PC-3 (cell line): ENCODE data around the gene IL1RN. TPM values are rescaled to one million over a fixed set of nuclear protein-coding genes. Genes with fewer than 3 reads are reported as not detected.

ENCODE experiments used
- ATAC-seq: fragments of 200-7000 bp; cut with Tn5 transposase; 2 replicates; pipeline ENCODE4 v1.9.1; 2020; ENCODE audit warnings: mild to moderate bottlenecking, moderate library complexity
- Bru-seq: library from RNA; stranded (reverse); fragments of 400-500 nt; gene quantifications from one replicate; lab custom pipeline; 2021; lab: Mats Ljungman, UMichigan
- BruChase-seq, 2 experiments: library from RNA; stranded (reverse); fragments of 400-500 nt; gene quantifications; one replicate each; lab custom pipeline; 2021; lab: Mats Ljungman, UMichigan
- BruUV-seq: library from RNA; stranded (reverse); fragments of 400-500 nt; replicated peaks from 2 replicates; lab custom pipeline; 2021; lab: Mats Ljungman, UMichigan
- CTCF ChIA-PET: fragments of 300-600 bp; sonication (Branson Sonifier 250); formaldehyde crosslinking; loops from one replicate; lab custom pipeline; 2022; ENCODE audit warnings: antibody characterized with exemption; lab: Charles Lee
- POLR2A ChIA-PET: fragments of 300-600 bp; sonication (Branson Sonifier 250); formaldehyde crosslinking; loops from one replicate; lab custom pipeline; 2022; ENCODE audit warnings: antibody characterized with exemption; ENCODE audit not compliant: unreplicated experiment; lab: Charles Lee
- DNase-seq: peaks from one replicate; pipeline ENCODE4 v3.0.0-alpha.2; 2015
- H2AFZ ChIP-seq: fragments of 300-600 bp; sonication (generic); 2 replicates; pipeline ENCODE4 v1.6.0; 2016; ENCODE audit warnings: antibody characterized with exemption, low read length
- H3F3A ChIP-seq: fragments of 300-600 bp; sonication (generic); one replicate; pipeline ENCODE4 v1.6.0; 2017; ENCODE audit warnings: antibody characterized with exemption, low read length, control low read depth, mild to moderate bottlenecking; ENCODE audit not compliant: unreplicated experiment
- H3K27ac ChIP-seq: fragments of 300-600 bp; sonication (generic); 2 replicates; pipeline ENCODE4 v1.5.1; 2016; ENCODE audit warnings: mild to moderate bottlenecking, low read length
- H3K27me3 ChIP-seq: fragments of 300-600 bp; sonication (generic); 2 replicates; pipeline ENCODE4 v1.6.1; 2016; ENCODE audit warnings: low read length, mixed read lengths
- H3K36me3 ChIP-seq: fragments of 300-600 bp; sonication (generic); 2 replicates; pipeline ENCODE4 v1.6.1; 2016; ENCODE audit warnings: low read depth, mixed run types, low read length, mixed read lengths
- H3K4me1 ChIP-seq: fragments of 300-600 bp; sonication (generic); 2 replicates; pipeline ENCODE4 v1.5.1; 2016; ENCODE audit warnings: low read length; ENCODE audit not compliant: insufficient read depth
- H3K4me2 ChIP-seq: fragments of 300-600 bp; sonication (generic); 2 replicates; pipeline ENCODE4 v1.6.0; 2016; ENCODE audit warnings: low read length
- H3K4me3 ChIP-seq: fragments of 300-600 bp; sonication (generic); 2 replicates; pipeline ENCODE4 v1.5.1; 2016; ENCODE audit warnings: mild to moderate bottlenecking, low read length, mixed read lengths
- H3K79me2 ChIP-seq: fragments of 300-600 bp; sonication (generic); 2 replicates; pipeline ENCODE4 v1.6.1; 2017; ENCODE audit warnings: low read length, mixed read lengths
- H3K9ac ChIP-seq: fragments of 300-600 bp; sonication (generic); 2 replicates; pipeline ENCODE4 v1.6.0; 2016; ENCODE audit warnings: mild to moderate bottlenecking, low read length
- H3K9me2 ChIP-seq: fragments of 300-600 bp; sonication (generic); replicated peaks from 2 replicates; pipeline ENCODE4 v1.6.1; 2016; ENCODE audit warnings: mixed run types, low read length, mixed read lengths
- H3K9me3 ChIP-seq: fragments of 300-600 bp; sonication (generic); 2 replicates; pipeline ENCODE4 v1.6.1; 2016; ENCODE audit warnings: low read length, mixed read lengths
- H4K20me1 ChIP-seq: fragments of 300-600 bp; sonication (generic); 2 replicates; pipeline ENCODE4 v1.6.1; 2016; ENCODE audit warnings: low read length, mixed read lengths
- CTCF ChIP-seq: fragments of 300-600 bp; sonication (generic); conservative IDR thresholded peaks from 2 replicates; pipeline ENCODE4 v1.5.1; 2017; ENCODE audit warnings: antibody characterized with exemption, low read depth, mild to moderate bottlenecking, low read length
- EZH2 ChIP-seq: fragments of 300-600 bp; sonication (generic); IDR thresholded peaks from one replicate; pipeline ENCODE4 v1.6.1; 2017; ENCODE audit warnings: antibody characterized with exemption, mild to moderate bottlenecking, low read length; ENCODE audit not compliant: unreplicated experiment
- EZH2phosphoT487 ChIP-seq: fragments of 300-600 bp; sonication (generic); IDR thresholded peaks from 2 replicates; pipeline ENCODE4 v1.6.1; 2018; ENCODE audit warnings: mild to moderate bottlenecking, antibody characterized with exemption, low read length, borderline replicate concordance
- intact Hi-C: fragments of 100-400 bp; cut with micrococcal nuclease; formaldehyde crosslinking; loops from 2 replicates; pipeline ENCODE4 v1.9.0; 2023
- long read RNA-seq: library from polyadenylated mRNA; unstranded; transcript quantifications from one replicate; pipeline ENCODE4 v2.0.0, GENCODE V29; 2021; ENCODE audit not compliant: unreplicated experiment
- total RNA-seq: library from RNA; depleted of rRNA; stranded (reverse); fragments of >200 nt; gene quantifications from 2 replicates; pipeline ENCODE4 v1.2.3, GENCODE V29; 2014; rRNA removed

IL1RN gene
- 1.3 and 8.2 TPM in 2 replicates for total RNA-seq
- Bru-seq, nascent RNA, result percentile 42 among the genes with signal in this experiment
- percentile 48 among the genes with signal in this experiment for BruChase-seq, experiment 1, labeled RNA remaining after a 6-hour chase
- BruChase-seq, experiment 2, labeled RNA remaining after a 2-hour chase, result percentile 38 among the genes with signal in this experiment
- long read RNA-seq, partial matches to known transcripts, result 0 of 7 reads
- long read RNA-seq, other reads (novel, unspliced or antisense), result 3 of 7 reads

- DNase-seq (no peak), ATAC-seq (no peak)
- no peak within 1 kb of the TSS for H3K4me2 ChIP-seq
- no peaks in the 10 kb centered on the region for H4K20me1 ChIP-seq
- intact Hi-C loops, result no loop called here
- no peak for TF ChIP-seq EZH2phosphoT487
- TF ChIP-seq EZH2, result no peak
- TF ChIP-seq CTCF, result no peak
- ChIA-PET POLR2A (no interaction called here), CTCF (no interaction called here)
- BruUV-seq, result no TSS peak
- H2AFZ ChIP-seq, result no peak within 1 kb of the TSS
- no peaks in the 10 kb centered on the region for H3K36me3 ChIP-seq
- H3K27me3 ChIP-seq, result no peaks in the 10 kb centered on the region
- H3K79me2 ChIP-seq, result no peaks in the 10 kb centered on the region
- no peak within 1 kb of the TSS for H3K9ac ChIP-seq
- H3K4me3 ChIP-seq, result no peak within 1 kb of the TSS
- H3K4me1 ChIP-seq, result peaks cover 15% of the 10 kb centered on the region
- no peaks in the 10 kb centered on the region for H3K9me2 ChIP-seq
- H3F3A ChIP-seq, result no peaks in the 10 kb centered on the region
- H3K9me3 ChIP-seq, result no peaks in the 10 kb centered on the region
- H3K27ac ChIP-seq, result no peak within 1 kb of the TSS
Measured at GRCh38 chr2:113126845-113127645, at the start of gene IL1RN. Gene IL1RN (plus strand): TSS chr2:113127598. CDS start chr2:113127625, 27 bp downstream.

GRCh38 chr2:113077921-113078320 lies 49.5 kb upstream of the IL1RN start:
- H3K79me2 ChIP-seq, result no peaks in the 10 kb centered on the region
- peak overlapping the region; percentile 99 for H3K27ac ChIP-seq
- H3K9me3 ChIP-seq, result no peaks in the 10 kb centered on the region
- H3K27me3 ChIP-seq, result no peaks in the 10 kb centered on the region
- no peaks in the 10 kb centered on the region for H3F3A ChIP-seq
- peaks cover 32% of the 10 kb centered on the region for H3K4me1 ChIP-seq
- H3K9ac ChIP-seq, result peak overlapping the region; percentile 85
- H2AFZ ChIP-seq, result no peak overlapping the region
- ChIA-PET POLR2A (interaction anchor here (0.5 to 1.2 kb wide), 6 partner anchors 8 to 162 kb away, joined by 3 to 11 read pairs (median 5); no protein-coding TSS in a partner anchor), CTCF (interaction anchor here (0.5 to 3.0 kb wide), 4 partner anchors 9 to 645 kb away, joined by 3 to 29 read pairs (median 4); partner anchors contain the start of genes IL36RN and RGPD8)
- DNase-seq (peak; percentile 87), ATAC-seq (peak; percentile 62)
- no peaks in the 10 kb centered on the region for H4K20me1 ChIP-seq
- H3K36me3 ChIP-seq, result no peaks in the 10 kb centered on the region
- intact Hi-C loops, result loop anchor here (1.0 to 5.0 kb wide), 5 partner anchors 10 to 331 kb away; no protein-coding TSS in a partner anchor
- peak overlapping the region; percentile 76 for H3K4me2 ChIP-seq
- peak overlapping the region; percentile 32; the same call in 1 of the 2 replicates for H3K4me3 ChIP-seq
- TF ChIP-seq EZH2phosphoT487 (no peak), EZH2 (no peak), CTCF (no peak)
- TSS peak; percentile 80 for BruUV-seq
- no peaks in the 10 kb centered on the region for H3K9me2 ChIP-seq
